ENCODE measurements around the gene KCTD10. TPM values are rescaled to one million over a fixed set of nuclear protein-coding genes. Genes with fewer than 3 reads are reported as not detected.

Gene KCTD10
- total and polyA plus RNA-seq, 9 of the 15 experiments (the other 6 are each of a cell fraction or from before 2014, with no cell fraction given), result 1.9 to 37.5 (median 15.7) TPM

DNA sequence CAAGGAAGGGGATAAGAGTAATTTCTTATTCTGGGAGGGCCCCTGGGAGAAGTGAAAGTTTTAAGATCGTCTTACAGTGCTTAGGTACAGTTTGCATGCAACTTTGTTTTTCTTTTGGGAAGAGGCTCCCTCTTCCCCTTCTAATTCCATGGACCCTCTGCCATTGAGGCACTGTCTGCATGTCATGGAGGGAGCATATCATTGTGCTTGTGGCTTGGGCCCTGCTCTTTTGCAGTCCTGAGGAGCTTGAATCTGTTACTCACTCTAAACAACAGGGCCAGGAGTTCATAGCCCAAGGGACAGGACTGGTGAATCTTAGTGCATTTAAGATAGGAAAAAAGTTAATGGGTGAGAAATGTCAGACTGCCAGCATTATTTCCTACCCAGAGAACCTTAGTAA lies 2.7 kb upstream of the KCTD10 start:
- in situ Hi-C loops (cut with MboI) (no loop called here), intact Hi-C loops (cut with micrococcal nuclease) (loop anchor here (5.0 kb wide), 1 partner anchor 47 kb away; no protein-coding TSS in a partner anchor)

More for the DNA sequence above, 2.7 kb upstream of the KCTD10 start:
- Histone ChIP-seq H3K9me1 (ENCODE audit: control insufficient read depth, insufficient read depth, low read length) (no peaks in the 10 kb centered on the region), H3K36me3 (ENCODE audit: control insufficient read depth, insufficient read depth, low read length) (peaks cover 13% of the 10 kb centered on the region; the same call in 2 of the 3 replicates), H4K20me1 (replicated peaks; ENCODE audit: control insufficient read depth, insufficient read depth, low read length) (0 out of 2 replicates have a peak, but pooled peaks cover 7% of the 10 kb centered on the region), H3K9ac (ENCODE audit: insufficient read depth in 1 of 2, low read depth in 2 of 2, low read length in 2 of 2) (no peak overlapping the region), H2AFZ (ENCODE audit: low read depth, low read length) (no peak overlapping the region), H3K79me2 (ENCODE audit: control insufficient read depth, insufficient read depth, low read length) (peaks cover 42% of the 10 kb centered on the region), H3K27ac (ENCODE audit: extremely low read depth, low read depth, low read length) (no peak overlapping the region), H3K4me3 (no peak overlapping the region), H3K4me1 (replicated peaks in 1 of 2; ENCODE audit: control insufficient read depth in 2 of 2, insufficient read depth in 2 of 2, low read length in 2 of 2) (peaks cover 9 to 11% of the 10 kb centered on the region in 2 experiments; a peak in 4 of 5 replicates), H3K9me3 (replicated peaks; ENCODE audit: control insufficient read depth, insufficient read depth, low read depth, low read length) (no peaks in the 10 kb centered on the region), H3K27me3 (ENCODE audit: control insufficient read depth in 2 of 2, insufficient read depth in 2 of 2, low read length in 2 of 2) (no peaks in the 10 kb centered on the region), H3K4me2 (ENCODE audit: insufficient read depth, low read length) (no peak overlapping the region)
- ChIA-PET CTCF (ENCODE audit: low intra/inter-chr PET ratio) (no interaction called here), POLR2A (no interaction called here)
- no TSS peak for BruUV-seq (replicated peaks)
- DNase-seq (ENCODE audit: extremely low read depth in 1 of 4, low spot score in 3 of 4), result no peak
- no peak for TF ChIP-seq ZFP36 (IDR thresholded peaks at IDR 0.05; ENCODE audit: low read depth, low read length, partially characterized antibody)
- TF ChIP-seq, protein P1, sequence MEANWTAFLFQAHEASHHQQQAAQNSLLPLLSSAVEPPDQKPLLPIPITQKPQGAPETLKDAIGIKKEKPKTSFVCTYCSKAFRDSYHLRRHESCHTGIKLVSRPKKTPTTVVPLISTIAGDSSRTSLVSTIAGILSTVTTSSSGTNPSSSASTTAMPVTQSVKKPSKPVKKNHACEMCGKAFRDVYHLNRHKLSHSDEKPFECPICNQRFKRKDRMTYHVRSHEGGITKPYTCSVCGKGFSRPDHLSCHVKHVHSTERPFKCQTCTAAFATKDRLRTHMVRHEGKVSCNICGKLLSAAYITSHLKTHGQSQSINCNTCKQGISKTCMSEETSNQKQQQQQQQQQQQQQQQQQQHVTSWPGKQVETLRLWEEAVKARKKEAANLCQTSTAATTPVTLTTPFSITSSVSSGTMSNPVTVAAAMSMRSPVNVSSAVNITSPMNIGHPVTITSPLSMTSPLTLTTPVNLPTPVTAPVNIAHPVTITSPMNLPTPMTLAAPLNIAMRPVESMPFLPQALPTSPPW (CRISPR knock-in tag; IDR thresholded peaks at IDR 0.05), result no peak
- TF ChIP-seq PCBP1 (IDR thresholded peaks at IDR 0.05; ENCODE audit: low read depth, low read length, poor library complexity, severe bottlenecking), result no peak
- no peak for TF ChIP-seq TOE1 (IDR thresholded peaks at IDR 0.05; ENCODE audit: borderline replicate concordance)
- TF ChIP-seq TOE1 (CRISPR knock-in tag; IDR thresholded peaks at IDR 0.05; ENCODE audit: borderline replicate concordance, low read depth), result no peak
- no peak for TF ChIP-seq TSC22D4 (tag; IDR thresholded peaks at IDR 0.05)
- TF ChIP-seq HNRNPL (IDR thresholded peaks at IDR 0.05; ENCODE audit: low read depth, low read length), result no peak
- TF ChIP-seq, protein P2, sequence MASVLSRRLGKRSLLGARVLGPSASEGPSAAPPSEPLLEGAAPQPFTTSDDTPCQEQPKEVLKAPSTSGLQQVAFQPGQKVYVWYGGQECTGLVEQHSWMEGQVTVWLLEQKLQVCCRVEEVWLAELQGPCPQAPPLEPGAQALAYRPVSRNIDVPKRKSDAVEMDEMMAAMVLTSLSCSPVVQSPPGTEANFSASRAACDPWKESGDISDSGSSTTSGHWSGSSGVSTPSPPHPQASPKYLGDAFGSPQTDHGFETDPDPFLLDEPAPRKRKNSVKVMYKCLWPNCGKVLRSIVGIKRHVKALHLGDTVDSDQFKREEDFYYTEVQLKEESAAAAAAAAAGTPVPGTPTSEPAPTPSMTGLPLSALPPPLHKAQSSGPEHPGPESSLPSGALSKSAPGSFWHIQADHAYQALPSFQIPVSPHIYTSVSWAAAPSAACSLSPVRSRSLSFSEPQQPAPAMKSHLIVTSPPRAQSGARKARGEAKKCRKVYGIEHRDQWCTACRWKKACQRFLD (CRISPR knock-in tag; IDR thresholded peaks at IDR 0.05), result no peak
- TF ChIP-seq, protein P3, sequence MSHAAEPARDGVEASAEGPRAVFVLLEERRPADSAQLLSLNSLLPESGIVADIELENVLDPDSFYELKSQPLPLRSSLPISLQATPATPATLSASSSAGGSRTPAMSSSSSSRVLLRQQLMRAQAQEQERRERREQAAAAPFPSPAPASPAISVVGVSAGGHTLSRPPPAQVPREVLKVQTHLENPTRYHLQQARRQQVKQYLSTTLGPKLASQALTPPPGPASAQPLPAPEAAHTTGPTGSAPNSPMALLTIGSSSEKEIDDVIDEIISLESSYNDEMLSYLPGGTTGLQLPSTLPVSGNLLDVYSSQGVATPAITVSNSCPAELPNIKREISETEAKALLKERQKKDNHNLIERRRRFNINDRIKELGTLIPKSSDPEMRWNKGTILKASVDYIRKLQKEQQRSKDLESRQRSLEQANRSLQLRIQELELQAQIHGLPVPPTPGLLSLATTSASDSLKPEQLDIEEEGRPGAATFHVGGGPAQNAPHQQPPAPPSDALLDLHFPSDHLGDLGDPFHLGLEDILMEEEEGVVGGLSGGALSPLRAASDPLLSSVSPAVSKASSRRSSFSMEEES (CRISPR knock-in tag; IDR thresholded peaks at IDR 0.05), result no peak
- ATAC-seq, result no peak
- WGBS (ENCODE audit: insufficient coverage, low coverage, missing lambda C conversion rate), result 47% methylated on average over 1 of the region's 1 CpG
- FAIRE-seq, result no peak
